ENCODE data around the gene RARA.
A peak's percentile ranks its signal among the peaks of the same experiment; 100 is the strongest.
"Not testable (repeated sequence)": the region's sequence is repeated elsewhere in the genome, so short reads cannot be mapped to it uniquely, and the experiment has no call there.

The RARA gene

GRCh38 chr17:40297511-40297910 is 11.5 kb upstream of the RARA start:
- Histone ChIP-seq H3K4me3 (no peak overlapping the region), H3K9ac (no peak overlapping the region), H4K20me1 (no peaks in the 10 kb centered on the region), H3K9me3 (no peaks in the 10 kb centered on the region), H3K4me2 (no peak overlapping the region), H3K27me3 (no peaks in the 10 kb centered on the region), H3K27ac (no peak overlapping the region), H3K36me3 (peaks cover 100% of the 10 kb centered on the region), H3K4me1 (no peaks in the 10 kb centered on the region)
- no peak for TF ChIP-seq Cebpa-rat (IDR thresholded peaks at IDR 0.05)

GRCh38 chr17:40298726-40299125 is 10.3 kb upstream of the RARA start:
- H3K27me3 ChIP-seq: no peaks in the 10 kb centered on the region
- peaks cover 10% of the 10 kb centered on the region for H3K4me1 ChIP-seq
- H3K4me3 ChIP-seq: no peak overlapping the region
- no peak overlapping the region for H3K4me2 ChIP-seq
- no peaks in the 10 kb centered on the region for H3K9me3 ChIP-seq
- 0 out of 2 replicates have a peak, but pooled peaks cover 6% of the 10 kb centered on the region for H4K20me1 ChIP-seq
- no peak for TF ChIP-seq Cebpa-rat (IDR thresholded peaks at IDR 0.05)
- H3K9ac ChIP-seq: no peak overlapping the region
- peaks cover 98% of the 10 kb centered on the region for H3K36me3 ChIP-seq
- no peak overlapping the region for H3K27ac ChIP-seq

GRCh38 chr17:40299159-40299757 is 9.7 kb upstream of the RARA start:
- H3K4me2 ChIP-seq, H3K27ac ChIP-seq: not testable (repeated sequence)
- H3K36me3 ChIP-seq: peaks cover 98% of the 10 kb centered on the region

GRCh38 chr17:40301315-40301714 is 7.7 kb upstream of the RARA start:
- Histone ChIP-seq H3K36me3 (peaks cover 90% of the 10 kb centered on the region), H3K9ac (no peak overlapping the region), H3K4me2 (no peak overlapping the region), H3K9me3 (no peaks in the 10 kb centered on the region), H4K20me1 (0 out of 2 replicates have a peak, but pooled peaks cover 7% of the 10 kb centered on the region), H3K4me1 (peaks cover 21% of the 10 kb centered on the region), H3K27me3 (no peaks in the 10 kb centered on the region), H3K27ac (no peak overlapping the region), H3K4me3 (no peak overlapping the region)
- no peak for TF ChIP-seq Cebpa-rat (IDR thresholded peaks at IDR 0.05)

More at GRCh38 chr17:40299159-40299757, 9.7 kb upstream of the RARA start:
- H3K4me3 ChIP-seq, H4K20me1 ChIP-seq, H3K27me3 ChIP-seq, H3K9ac ChIP-seq, H3K9me3 ChIP-seq: not testable (repeated sequence)
- peaks cover 15% of the 10 kb centered on the region for H3K4me1 ChIP-seq

GRCh38 chr17:40303009-40303657 is 5.8 kb upstream of the RARA start:
- peaks cover 39% of the 10 kb centered on the region for H3K4me1 ChIP-seq
- H3K4me3 ChIP-seq: no peak overlapping the region
- no peaks in the 10 kb centered on the region for H3K9me3 ChIP-seq
- no peak overlapping the region for H3K27ac ChIP-seq
- no peak overlapping the region for H3K9ac ChIP-seq
- peaks cover 72% of the 10 kb centered on the region for H3K36me3 ChIP-seq
- H4K20me1 ChIP-seq: 0 out of 2 replicates have a peak, but pooled peaks cover 7% of the 10 kb centered on the region
- no peak for TF ChIP-seq Cebpa-rat (IDR thresholded peaks at IDR 0.05)
- H3K4me2 ChIP-seq: peak overlapping the region; percentile 23
- no peaks in the 10 kb centered on the region for H3K27me3 ChIP-seq

- Histone ChIP-seq H3K9me3 (no peaks in the 10 kb centered on the region), H4K20me1 (0 out of 2 replicates have a peak, but pooled peaks cover 7% of the 10 kb centered on the region), H3K4me2 (peak overlapping the region; percentile 23; the same call in 1 of the 2 replicates), H3K36me3 (peaks cover 64% of the 10 kb centered on the region), H3K27me3 (no peaks in the 10 kb centered on the region), H3K9ac (no peak overlapping the region), H3K4me1 (peaks cover 47% of the 10 kb centered on the region), H3K4me3 (no peak overlapping the region), H3K27ac (no peak overlapping the region)
- no peak for TF ChIP-seq Cebpa-rat (IDR thresholded peaks at IDR 0.05)
Observed at GRCh38 chr17:40303708-40304551, 5.0 kb upstream of the RARA start.

- not testable (repeated sequence) for H3K9me3 ChIP-seq, H4K20me1 ChIP-seq, H3K27ac ChIP-seq, H3K27me3 ChIP-seq, H3K4me3 ChIP-seq, H3K9ac ChIP-seq
- Histone ChIP-seq H3K4me1 (peaks cover 53% of the 10 kb centered on the region), H3K36me3 (peaks cover 58% of the 10 kb centered on the region), H3K4me2 (peak overlapping the region; percentile 22; the same call in 1 of the 2 replicates)
Observed at GRCh38 chr17:40304552-40304863, 4.5 kb upstream of the RARA start.

GRCh38 chr17:40304866-40305265 is 4.1 kb upstream of the RARA start:
- not testable (repeated sequence) for H3K9ac ChIP-seq, H3K27me3 ChIP-seq, H3K4me2 ChIP-seq, H4K20me1 ChIP-seq, H3K9me3 ChIP-seq, H3K4me3 ChIP-seq, H3K27ac ChIP-seq
- H3K4me1 ChIP-seq: peaks cover 57% of the 10 kb centered on the region
- peaks cover 54% of the 10 kb centered on the region for H3K36me3 ChIP-seq

- peaks cover 39% of the 10 kb centered on the region for H3K36me3 ChIP-seq
- H3K4me2 ChIP-seq: peak overlapping the region; percentile 95
- H3K27me3 ChIP-seq: no peaks in the 10 kb centered on the region
- H4K20me1 ChIP-seq: 0 out of 2 replicates have a peak, but pooled peaks cover 7% of the 10 kb centered on the region
- no peaks in the 10 kb centered on the region for H3K9me3 ChIP-seq
- H3K4me3 ChIP-seq: no peak overlapping the region
- H3K27ac ChIP-seq: peak overlapping the region; percentile 62
- no peak for TF ChIP-seq Cebpa-rat (IDR thresholded peaks at IDR 0.05)
- peak overlapping the region; percentile 15; the same call in 1 of the 2 replicates for H3K9ac ChIP-seq
- peaks cover 72% of the 10 kb centered on the region for H3K4me1 ChIP-seq
Observed at GRCh38 chr17:40306395-40306794, 2.6 kb upstream of the RARA start.

Measured in BLaER1 (cell line).